ENCODE measurements around the gene ZNF581.
A peak's percentile ranks its signal among the peaks of the same experiment; 100 is the strongest.

The ZNF581 gene

GRCh38 chr19:55666343-55667005, 23.0 kb downstream of the ZNF581 start:
- DNase-seq (ENCODE audit: low read depth in 3 of 3) = no peak

DNA sequence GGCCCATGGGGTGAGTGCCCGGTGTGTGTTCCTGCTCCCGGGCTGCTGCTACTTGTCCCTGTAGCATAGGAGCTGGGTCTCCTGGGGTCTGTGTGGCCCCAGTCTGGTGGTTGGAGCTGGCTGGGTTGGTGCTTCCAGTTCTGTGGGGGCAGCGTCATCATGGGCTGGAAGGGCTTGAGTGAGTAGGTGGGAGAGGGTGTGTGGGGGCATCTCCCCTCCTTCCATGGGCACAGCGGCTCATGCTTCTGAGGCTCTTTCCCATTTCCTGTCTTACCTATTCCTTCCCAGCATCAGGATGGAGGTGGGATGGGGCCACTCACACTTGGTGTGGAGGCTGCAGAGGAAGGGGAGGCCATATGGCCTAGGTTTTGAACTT, 23.5 kb downstream of the ZNF581 start:
- no peak for DNase-seq (ENCODE audit: low read depth in 3 of 3)

- no peak for DNase-seq (ENCODE audit: low read depth in 3 of 3)
Measured at GRCh38 chr19:55667511-55667910, 24.1 kb downstream of the ZNF581 start.

- DNase-seq (ENCODE audit: low read depth in 3 of 3) = no peak
Measured at GRCh38 chr19:55667958-55668357, 24.5 kb downstream of the ZNF581 start.

DNA sequence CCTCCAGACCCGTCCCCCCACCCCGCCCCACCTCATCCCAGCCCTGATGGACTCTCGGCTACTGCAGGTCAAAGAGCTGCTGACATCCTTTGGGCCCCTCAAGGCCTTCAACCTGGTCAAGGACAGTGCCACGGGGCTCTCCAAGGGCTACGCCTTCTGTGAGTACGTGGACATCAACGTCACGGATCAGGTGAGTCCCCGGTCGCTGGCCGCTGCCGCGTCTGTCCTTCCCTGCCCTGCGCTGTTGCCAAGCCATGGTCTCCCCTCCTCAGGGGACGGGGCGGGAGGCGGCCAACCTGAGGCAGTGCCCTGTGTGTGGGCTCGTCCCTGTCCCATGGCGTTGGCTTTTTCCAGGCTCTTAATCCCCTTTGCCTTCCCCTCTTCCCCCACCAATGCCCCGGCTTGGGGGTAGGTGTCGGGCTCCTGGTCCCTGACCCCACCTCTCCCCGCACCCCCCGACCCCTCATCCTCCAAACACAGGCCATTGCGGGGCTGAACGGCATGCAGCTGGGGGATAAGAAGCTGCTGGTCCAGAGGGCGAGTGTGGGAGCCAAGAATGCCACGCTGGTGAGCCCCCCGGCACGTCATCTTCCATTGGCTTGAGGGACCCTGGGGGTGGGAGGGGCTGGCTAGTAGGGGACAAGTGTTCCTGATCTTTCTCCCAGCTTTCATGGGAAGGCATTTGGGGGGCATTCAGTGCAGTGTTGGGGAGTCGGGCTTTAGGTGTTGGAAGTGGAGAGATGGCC, 25.3 kb downstream of the ZNF581 start:
- no peak for DNase-seq (ENCODE audit: low read depth in 3 of 3)

DNA sequence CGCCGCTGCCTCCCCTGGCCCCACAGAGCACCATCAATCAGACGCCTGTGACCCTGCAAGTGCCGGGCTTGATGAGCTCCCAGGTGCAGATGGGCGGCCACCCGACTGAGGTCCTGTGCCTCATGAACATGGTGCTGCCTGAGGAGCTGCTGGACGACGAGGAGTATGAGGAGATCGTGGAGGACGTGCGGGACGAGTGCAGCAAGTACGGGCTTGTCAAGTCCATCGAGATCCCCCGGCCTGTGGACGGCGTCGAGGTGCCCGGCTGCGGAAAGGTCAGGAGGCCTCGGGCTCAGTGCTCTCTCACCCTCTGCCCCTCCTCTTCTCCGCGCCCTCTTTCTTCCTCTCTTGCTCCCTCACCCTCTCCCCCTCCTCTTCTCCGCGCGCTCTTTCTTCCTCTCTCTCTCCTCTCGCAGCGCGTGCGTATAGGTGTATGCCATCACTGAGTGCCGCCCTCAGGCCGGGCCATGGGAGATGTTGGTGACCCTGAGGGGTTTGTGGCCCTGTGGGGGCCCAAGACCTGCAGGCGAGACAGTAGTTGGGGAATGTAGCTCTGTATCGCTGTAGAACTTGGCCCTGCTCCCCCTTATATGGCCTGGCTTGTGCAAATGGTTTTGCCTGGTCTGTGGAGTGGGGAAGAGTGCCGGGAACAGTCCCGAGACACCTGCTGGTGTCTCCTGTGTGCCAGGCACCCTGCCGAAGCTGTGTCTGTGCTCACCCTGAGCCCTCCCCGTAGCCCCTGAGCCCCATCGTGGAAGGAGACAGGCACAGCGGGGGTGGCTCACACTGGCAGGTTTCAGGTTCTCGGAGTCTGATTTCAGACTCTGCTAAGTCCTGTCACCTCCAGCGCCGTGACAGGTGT, 26.2 kb downstream of the ZNF581 start:
- DNase-seq (ENCODE audit: low read depth in 3 of 3) = no peak

- no peak for DNase-seq (ENCODE audit: low read depth in 3 of 3)
Measured at GRCh38 chr19:55670280-55671053, 27.0 kb downstream of the ZNF581 start.

GRCh38 chr19:55671054-55671378, 27.6 kb downstream of the ZNF581 start:
- no peak for DNase-seq (ENCODE audit: low read depth in 3 of 3)

- no peak for DNase-seq (ENCODE audit: low read depth in 3 of 3)
Measured at GRCh38 chr19:55672418-55672817, 29.0 kb downstream of the ZNF581 start.

- no peak for DNase-seq (ENCODE audit: low read depth in 3 of 3)
Measured at GRCh38 chr19:55673465-55673864, 30.0 kb downstream of the ZNF581 start.

GRCh38 chr19:55673889-55674288, 30.4 kb downstream of the ZNF581 start:
- DNase-seq (ENCODE audit: low read depth in 3 of 3) = no peak

- DNase-seq (ENCODE audit: low read depth in 3 of 3) = no peak
Measured at GRCh38 chr19:55674459-55674840, 31.0 kb downstream of the ZNF581 start.

DNA sequence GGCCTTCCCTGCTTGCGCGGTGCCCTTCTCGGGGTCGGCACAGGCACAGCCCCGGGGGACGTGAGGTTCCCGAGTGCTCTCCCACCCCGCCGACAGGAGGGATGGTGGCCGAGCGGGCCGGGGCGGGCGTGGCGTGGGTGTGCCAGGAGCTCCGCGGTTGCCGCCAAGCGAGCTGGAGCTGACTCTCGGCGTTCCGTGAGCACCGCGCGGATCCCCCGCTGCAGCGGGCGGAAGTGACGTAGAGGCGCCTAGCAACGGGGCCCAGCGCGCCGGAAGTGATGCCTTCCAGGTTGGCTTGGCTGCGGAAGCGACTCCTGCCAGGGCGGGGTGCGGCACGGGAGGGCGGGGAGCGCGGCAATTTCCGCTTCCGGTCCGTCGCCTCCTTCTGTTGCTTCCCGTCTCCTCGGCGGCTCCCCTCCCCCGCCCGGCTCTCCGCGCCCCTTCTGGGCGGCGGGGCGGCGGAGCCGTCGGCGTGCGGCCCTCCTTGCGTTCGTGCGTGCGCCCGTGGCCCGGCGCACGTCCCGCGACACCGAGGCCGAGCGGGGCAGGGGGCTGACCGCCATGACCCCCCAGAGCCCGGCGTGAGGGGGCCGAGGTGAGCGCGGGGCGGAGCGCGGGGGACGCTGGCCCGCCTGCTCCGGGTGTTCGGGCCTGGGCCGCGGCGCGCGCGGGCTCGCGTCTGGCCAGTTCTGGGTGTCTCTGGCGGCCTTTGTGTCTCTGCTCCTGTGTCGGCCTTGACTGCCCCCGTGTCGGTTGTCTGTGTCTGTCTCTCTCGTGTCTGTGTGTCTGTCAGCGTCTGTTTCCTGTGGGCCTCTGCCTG, 31.6 kb downstream of the ZNF581 start, which contains the start of gene EPN1:
EPN1 (plus strand) TSS at position 386 of the 820 bp plus-strand sequence. CDS start 3,402 bp downstream, outside the sequence.
- DNase-seq (ENCODE audit: low read depth in 3 of 3) = peak; percentile 93 to 97 (median 97)

DNA sequence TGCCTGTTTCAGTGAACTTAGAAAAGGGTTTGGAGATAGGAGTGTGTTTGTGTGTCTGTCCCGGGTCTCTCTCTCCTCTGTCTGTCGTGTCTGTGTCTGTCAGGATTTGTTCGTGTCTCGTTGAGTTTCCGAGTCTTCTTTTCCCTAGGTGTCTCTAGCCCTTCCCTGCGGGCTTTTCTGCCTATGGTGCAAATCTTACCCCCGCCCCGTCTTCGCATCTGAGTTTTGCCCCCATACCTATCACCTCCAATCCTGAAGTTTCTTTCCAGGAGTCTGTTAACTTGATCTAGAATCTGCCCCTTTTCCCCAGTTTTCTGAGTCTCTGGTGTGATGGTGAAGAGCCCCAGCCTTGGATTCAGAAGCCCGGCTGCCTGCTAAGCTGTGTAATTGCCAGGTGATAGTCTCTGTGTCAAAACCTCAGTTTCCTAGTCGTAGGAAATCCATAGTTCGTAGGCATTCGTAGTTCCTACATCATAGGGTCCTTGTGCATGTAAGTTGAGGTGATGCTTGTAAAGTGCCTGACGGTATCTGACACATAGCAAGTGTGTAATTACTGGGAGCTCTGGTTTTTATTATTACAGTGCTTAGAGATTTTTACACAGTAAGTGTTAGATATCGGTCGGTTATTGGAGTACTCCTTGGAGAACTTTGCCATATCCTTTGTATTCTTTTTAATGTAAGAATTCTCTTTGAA, 32.4 kb downstream of the ZNF581 start:
- no peak for DNase-seq (ENCODE audit: low read depth in 3 of 3)

- no peak for DNase-seq (ENCODE audit: low read depth in 3 of 3)
Measured at GRCh38 chr19:55676383-55676782, 32.9 kb downstream of the ZNF581 start.

DNA sequence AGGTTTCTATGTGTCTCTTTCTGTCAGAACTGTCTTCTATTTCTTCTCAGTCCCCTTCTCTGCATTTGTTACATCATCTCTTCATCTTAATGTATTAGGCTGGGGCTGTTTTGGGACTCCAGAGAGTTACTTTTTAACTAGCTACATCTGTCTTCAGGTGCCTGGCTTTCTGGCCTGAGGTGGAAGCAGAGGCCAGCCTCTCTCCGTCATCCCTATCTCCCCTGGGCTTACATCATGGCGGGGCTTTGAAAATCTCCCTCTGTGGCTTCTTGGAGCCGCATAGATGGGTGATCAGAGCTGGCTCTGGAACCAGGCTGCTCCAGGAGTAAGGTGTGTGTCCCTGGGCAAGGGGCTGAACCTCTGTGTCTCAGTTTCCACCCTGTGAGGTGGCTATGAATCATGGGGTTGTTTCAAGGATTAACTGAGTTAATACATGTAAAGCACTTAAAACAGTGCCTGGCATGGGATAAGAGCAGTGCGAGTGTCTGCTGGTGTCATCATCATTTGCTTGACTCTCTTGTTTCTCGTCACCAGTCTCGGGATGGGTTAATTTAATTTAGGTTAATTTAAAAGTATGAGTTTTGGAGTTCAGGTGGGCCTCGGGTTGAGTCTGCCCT, 33.5 kb downstream of the ZNF581 start:
- DNase-seq (ENCODE audit: low read depth in 3 of 3) = no peak

DNA sequence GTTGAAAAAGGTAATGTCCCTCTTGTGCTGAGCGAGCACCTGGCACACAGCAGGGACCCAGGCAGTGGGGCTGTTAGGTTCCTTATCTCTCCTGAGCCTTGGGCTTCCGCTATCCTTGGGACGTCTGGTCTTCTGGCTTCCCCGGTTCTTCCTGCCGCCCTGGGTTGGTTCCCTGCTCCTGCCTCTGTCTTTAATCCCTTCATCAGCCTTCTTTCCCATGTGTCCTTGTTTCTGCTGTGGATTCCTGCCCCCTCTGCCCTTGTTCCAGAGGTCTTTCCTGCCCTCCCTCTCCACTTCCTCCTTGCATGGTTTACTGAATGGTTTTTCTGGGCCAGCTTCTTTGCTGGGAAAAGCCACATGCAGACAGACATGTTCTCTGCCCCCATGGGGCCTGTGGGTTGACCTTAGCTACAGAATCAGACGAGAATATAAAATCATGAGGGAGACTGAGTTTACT, 34.2 kb downstream of the ZNF581 start:
- no peak for DNase-seq (ENCODE audit: low read depth in 3 of 3)

DNA sequence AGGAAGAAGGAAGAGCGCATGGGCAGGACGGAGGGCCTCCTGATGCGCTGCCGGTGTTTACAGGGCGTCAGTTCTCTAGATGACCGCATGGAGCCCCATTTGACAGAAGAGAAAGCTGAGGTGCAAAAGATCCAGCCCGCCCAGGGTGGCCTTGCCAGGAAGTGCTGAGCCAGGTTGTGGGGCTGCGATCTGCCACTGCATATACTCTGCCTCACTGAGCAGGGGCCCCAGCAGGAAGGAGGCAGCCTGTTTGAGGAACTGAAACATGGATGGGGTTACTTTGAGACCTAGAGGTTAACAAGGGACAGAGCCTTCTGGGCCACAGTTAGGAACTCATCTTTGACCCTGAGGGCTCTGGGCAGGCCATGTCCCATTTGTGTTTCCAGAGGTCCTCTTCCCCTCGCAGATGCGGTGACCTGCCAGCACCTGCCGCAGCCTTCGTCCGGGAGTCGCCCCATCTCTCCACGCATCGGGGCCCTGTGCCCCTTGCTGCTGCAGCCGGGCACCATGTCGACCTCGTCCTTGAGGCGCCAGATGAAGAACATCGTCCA, 34.7 kb downstream of the ZNF581 start:
- no peak for DNase-seq (ENCODE audit: low read depth in 3 of 3)
